HG02981 (cell line): ENCODE results near the gene DLST.

ENCODE experiments used
- ATAC-seq: cut with Tn5 transposase; IDR thresholded peaks from one replicate; pipeline ENCODE4 v1.9.1; 2021; ENCODE audit warnings: mild to moderate bottlenecking, moderate library complexity; ENCODE audit not compliant: unreplicated experiment

Gene DLST

GRCh38 chr14:74860899-74861733, 20.6 kb upstream of the DLST start:
- ATAC-seq, result no peak

DNA sequence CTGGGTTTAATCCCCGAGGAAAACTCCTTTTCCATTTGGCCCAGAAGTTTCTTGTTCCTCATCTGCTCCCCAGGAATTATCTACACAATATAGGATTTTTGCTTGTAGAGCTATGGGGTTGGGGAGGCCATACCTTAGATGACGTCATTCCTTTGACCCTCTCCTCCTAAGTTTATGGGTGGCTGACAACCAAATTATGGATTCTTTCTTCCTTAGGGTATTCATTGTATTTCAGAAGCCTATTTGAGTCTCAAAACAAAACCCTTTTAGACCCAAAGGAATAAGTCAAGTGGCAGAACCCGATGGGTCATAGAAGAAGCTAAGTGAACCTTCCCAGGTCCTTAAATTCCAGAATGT, 20.0 kb upstream of the DLST start:
- ATAC-seq, result no peak

DNA sequence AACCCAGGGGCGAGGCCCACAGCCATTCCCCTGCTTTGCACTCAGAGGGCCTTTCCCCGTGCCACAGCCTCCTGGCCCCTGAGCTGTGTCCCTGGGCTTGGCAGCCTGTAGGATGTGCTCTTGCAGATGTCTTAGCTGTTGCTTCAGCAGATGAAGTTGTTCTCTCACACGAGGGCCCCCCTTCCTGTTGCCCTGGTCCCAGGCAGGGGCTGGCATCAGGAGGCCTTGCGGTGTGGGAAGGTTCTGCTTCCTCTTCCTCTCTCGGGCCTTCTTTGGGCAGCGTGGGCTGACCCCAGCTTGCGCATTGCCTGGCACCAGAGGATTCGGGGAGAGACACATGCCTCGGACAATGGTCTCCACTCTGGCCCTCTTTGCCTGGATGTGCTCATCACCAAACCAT, 18.4 kb upstream of the DLST start:
- ATAC-seq, result no peak

GRCh38 chr14:74864198-74864597, 17.5 kb upstream of the DLST start:
- ATAC-seq, result no peak

DNA sequence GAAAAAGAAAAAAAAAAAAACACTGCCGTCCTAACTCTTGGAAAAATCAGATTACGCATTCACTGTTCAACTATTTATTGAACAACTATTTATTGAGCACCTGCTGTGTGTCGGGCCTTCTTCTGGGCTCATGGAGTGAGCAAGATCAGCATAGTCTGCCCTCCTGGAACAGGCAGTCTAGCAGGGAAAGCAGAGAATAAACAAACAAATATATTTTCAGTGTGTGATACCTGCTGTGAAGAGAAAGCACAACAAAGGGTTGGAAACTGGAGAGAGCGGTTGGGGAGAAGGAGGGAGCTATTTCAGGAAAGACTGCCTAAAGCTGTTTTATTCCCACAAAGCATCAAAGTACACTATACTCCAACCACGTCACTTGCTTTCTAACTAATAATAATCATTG, 16.6 kb upstream of the DLST start:
- ATAC-seq, result no peak

GRCh38 chr14:74866708-74867389, 14.9 kb upstream of the DLST start:
- no peak for ATAC-seq

GRCh38 chr14:74867673-74868072, 14.0 kb upstream of the DLST start:
- no peak for ATAC-seq

- no peak for ATAC-seq
Observed at GRCh38 chr14:74868739-74869138, 13.0 kb upstream of the DLST start.

DNA sequence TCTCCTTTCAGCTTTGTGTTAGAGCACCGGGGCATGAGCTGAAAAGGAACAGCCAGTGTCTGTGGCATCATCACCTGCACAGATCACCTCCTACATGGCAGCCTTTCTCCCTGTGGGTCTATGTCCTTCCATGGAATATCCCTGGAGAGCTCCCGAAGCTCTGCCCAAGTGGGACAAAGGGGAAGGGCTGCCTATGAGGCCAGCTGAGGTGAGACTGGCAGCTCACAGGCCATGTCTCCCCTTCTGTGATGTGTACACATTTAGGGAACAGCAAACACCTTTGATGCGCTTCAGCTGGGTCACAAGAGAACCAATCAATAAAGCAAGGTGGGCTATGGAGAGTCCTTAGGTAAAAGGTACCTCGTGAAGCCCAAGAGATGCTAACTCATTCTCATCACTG, 9.9 kb upstream of the DLST start:
- ATAC-seq, result no peak

DNA sequence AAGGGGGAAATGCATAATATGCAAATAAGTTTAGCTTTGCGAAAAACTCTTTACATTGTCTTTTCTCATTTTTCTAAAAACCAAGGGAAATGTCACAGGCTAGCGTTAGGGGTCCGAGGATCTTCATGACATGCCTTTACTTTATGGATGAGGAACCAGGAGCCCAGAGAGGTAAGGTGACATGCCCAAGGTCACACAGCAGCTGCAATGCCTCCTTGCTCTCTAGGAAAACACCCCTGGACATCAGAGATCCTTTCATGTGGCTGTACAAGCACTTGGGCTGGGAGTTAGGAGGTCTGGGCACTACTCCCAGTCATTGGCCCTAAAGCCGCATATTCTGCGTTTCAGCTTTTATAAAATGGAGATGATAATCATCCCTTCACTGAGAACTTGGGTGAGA, 6.5 kb upstream of the DLST start:
- no peak for ATAC-seq

DNA sequence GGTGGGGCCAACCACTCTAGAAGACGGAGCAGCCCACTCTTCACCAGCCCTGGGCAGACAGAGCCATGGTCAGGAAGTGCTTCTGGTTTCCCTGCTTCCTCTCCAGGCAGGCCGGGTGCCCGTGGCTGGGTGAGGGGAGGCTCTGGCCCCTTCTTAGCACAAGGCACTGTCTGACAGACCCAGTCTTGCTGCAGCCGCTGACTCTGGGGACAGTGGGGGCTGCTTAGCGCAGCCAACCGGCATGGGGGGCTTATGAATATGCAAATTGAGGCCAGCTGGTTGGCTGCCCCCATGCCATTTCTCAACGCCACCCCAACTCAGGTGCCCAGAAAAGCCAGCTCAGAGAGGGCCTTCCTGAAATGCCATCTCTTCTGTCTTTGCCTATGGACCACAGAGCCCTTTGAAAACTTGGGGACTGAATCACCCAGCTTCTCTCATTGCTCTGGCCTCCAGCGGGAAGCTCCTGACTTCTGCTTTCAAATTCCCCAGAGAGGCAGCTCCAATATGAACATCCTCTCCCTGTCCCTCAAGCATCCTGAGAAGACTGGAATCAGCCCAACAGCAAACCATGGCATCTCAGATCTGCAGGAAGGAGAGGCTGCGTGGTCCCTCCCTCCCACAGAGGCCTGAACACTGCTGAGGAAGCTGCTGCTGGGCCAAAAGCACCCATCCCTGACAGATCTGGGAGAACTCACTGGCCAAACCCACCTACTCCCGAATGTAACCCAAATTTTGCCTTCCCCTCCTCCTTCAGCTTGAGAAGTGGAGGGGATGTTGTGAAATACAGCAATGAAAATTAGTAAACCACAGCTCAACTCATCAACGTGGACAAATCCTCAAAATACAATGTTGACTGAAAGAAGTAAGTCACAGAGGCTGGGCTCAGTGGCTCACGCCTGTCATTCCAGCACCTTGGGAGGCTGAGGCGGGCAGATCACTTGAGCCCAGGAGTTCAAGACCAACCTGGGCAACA, 5.5 kb upstream of the DLST start, which contains the start of gene PROX2:
Gene PROX2 (minus strand): TSS at position 205 of the 973 bp plus-strand sequence. CDS start 12,311 bp downstream, outside the sequence.
- no peak for ATAC-seq

DNA sequence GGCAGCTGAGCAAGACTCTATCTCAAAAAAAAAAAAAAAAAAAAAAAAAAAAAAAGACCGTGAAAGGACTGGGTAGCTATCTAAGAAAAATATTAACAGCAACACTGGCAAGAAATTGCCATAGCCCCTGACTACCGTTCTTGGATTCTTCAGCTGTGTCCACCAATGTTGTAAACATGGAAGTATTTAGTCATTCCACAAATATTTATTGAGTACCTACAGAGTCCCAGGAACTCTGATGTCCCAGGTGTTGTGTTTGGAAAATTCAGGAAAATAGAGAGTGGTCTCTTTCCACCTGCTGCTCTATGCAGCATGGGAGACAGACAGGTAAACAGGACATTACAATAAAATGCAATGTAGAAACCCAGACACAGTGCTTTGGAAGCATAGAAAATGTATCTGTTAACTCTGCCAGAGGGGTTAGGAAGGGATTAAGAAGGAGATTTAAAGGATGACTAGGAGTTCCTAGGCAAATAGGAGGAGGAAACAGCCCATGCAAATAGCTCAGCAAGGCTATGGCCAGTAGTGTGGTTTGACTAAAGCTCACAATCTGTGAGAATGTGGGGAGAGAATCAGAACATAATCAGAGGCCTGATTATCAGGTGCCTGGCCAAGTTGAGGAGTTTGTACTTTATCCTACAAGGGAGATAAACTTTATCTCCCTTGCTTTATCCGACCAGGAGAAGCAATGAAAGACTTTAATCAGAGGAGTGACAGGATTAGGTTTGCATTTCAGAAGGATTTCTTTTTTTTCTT, 2.1 kb upstream of the DLST start:
- no peak for ATAC-seq

DNA sequence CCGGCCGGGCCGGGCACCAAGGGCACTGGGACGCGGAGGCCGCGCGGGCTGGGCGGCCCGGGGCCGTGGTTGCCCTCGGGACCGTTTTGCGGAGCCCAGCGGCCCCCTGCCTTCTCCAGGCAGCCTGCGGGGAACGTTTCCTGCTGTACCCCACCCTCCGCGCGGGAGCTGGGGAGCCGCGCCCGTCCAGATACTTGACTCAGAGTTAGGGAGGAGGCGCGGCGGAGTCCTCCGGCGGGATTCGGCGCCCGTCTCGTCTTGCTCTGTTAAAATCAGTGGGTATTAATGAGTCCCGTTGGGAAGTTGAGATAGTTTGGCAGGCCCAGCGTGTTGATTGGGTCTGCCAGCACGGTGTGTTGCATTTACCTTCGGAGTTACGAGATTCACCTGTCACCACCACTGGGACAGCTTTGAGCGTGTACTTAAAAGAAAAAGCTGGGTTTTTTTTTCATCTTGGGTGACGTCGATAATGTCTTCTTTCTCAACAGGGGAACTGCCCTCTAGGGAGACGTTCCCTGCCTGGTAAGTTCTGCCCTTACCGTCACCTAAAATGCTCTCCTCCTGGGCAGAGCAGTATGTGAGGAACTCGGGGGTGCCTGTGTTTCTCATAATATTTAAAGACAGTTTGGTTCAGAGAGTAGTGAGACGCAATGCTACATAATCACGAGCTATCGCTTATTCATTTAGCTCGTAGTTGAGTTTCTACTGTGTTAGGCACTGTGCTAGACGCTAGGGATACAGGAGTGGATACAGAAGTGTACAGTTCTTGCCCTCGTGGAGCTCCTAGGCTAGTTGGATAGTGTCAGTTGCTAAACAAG, 596 bp downstream of the DLST start:
- ATAC-seq, result peak; percentile 39

DNA sequence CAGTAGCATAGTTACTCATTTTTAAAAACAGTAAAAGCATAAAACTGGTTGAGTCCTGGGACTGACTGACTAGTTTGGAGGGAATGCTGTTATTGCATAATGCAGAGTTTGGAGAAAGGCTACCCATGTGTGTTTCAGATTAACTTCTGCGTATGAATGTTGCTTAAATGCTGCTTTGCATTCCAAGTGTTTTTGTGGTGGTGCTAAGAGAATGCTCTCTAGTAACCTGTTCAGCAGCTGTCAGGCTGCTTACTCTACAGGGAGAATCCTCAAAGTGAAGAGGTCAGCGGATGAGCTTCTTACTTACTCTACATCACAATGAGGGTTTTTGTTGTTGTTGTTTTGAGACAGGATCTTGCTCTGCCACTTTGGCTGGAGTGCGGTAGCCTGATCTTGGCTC, 4.3 kb downstream of the DLST start:
- ATAC-seq, result no peak

DNA sequence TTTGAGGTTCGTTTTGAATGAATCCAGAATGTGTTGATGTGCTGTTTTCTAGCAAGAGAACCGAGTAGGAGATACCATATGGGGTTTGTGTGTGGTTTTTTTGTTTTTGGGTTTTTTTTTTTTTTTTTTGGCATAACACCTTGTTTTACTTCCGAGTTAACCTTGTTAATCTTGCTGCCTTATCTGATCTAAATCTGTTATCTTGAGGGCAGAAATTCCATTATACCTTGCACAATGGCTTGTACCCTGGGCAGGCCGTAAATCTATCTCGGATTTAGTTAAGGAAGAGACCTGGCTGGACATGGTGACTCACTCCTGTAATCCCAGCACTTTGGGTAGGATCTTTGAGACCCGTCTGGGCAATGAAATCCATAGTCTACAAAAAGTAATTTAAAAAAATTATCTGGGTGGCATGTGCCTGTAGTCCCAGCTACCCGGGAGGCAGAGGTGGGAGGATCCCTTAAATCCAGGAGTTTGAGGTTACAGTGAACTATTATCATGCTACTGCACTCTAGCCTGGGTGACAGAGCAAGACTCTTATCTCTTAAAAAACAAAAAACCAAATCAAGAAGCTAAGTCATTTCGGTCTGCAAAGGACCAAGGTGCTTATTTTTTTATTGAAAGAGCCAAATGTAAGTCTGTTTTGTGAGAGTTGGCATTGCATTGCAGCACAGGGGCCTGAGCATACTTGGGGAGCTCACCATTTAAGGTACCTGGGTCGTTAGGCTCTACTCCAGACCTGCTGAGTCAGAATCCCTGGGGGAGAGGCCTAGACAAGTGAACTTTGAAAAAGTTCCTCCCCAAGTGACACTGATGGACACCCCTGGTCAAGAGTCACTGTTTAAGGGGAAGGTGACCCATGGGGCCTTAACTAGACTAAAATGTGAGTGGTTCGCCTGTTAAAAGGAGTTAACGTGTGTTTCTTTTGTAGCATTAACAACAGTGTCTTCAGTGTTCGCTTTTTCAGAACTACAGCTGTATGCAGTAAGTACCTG, 6.7 kb downstream of the DLST start:
- ATAC-seq, result no peak

DNA sequence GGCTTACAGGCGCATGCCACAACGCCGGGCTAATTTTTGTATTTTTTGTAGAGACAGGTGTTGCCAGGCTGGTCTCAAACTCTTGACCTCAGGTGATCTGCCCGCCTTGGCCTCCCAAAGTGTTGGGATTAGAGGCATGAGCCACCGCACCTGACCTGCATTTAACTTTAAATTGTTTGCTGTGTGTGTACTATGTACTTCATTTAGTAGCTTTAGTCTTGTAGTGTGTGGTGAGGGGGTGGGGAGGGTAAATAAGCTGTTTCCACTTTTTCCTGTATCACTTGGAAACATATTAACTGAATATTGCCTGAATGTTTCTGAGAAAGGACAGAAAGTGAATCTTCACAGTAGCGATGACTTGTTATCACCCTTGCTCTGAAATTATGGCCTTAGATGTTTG, 8.5 kb downstream of the DLST start:
- no peak for ATAC-seq

GRCh38 chr14:74891870-74892269, 10.2 kb downstream of the DLST start:
- ATAC-seq, result no peak

DNA sequence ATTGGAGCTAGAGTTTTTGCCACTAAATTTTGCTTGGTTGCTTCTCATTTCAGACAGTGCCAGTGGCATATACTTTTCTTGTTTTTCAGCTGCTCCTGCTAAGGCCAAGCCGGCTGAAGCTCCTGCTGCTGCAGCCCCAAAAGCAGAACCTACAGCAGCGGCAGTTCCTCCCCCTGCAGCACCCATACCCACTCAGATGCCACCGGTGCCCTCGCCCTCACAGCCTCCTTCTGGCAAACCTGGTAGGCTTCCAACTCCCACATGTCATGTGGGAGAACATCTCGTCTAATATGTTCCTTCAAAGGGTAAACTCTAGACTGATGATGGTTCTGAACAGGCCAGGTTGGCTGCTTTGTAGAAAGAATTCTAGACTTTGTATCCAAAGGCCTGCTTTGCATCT, 11.0 kb downstream of the DLST start:
- no peak for ATAC-seq
